Measurements from ENCODE around the gene SOX5.
"Not testable (repeated sequence)": the region's sequence is repeated elsewhere in the genome, so short reads cannot be mapped to it uniquely, and the experiment has no call there.

Gene SOX5

DNA sequence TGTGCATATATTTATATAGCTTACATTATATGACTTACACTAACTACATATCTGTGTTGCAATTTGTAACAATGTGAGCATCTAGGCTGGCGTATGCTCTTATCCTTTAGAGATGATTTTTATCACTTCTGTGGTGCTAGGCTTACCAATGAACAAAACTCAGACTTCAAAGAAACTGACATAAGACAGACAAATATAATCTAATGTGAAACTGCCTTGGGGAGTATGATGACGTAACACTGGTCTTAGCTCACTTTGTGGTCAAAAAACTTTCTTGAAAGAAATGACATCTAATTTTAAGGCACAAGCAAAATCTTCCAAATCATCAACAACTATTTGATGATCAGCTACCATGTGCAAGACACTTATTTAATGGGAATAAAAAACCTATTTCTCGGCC is 50.0 kb downstream of the SOX5 start:
- DNase-seq: no peak

DNA sequence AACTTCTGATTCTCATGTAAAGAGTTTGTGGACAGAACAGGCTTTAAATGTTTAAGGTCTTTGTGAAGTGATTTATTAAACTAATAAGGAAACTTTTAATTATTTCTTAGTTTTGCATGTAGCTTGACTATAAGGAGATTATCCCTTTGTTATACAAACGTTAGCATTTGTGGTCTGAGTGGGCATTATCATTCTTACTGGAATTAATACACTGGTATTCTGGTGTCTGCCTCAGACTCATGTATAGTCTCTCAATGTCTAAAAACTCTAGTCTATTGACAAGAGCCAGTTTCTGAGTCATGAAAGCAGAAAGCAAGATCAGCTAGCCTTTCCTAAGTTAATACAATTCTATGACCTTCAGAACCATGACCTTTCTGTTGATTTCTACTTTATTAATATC is 51.3 kb downstream of the SOX5 start:
- no peak for DNase-seq

DNA sequence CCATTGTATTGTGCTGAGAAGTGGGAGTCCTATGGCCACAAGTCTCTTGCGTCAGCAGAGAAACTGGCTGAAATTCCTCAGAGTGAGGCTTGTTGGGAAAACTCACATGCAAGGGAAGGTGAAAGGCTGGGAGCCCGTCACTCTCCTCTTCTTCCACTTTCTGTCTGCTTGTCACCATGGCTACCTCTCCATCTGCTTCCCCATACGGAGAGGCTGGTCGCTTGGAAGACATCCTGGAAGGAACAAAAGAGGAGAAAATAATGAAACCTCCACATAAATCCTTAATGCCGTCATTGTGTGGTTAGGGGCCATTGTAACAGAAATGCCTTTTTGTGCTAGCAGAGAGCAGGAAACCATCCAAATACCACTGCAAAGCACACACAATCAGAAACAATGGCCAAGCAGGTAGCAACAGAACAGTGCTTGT is 53.7 kb downstream of the SOX5 start:
- no peak for DNase-seq

DNA sequence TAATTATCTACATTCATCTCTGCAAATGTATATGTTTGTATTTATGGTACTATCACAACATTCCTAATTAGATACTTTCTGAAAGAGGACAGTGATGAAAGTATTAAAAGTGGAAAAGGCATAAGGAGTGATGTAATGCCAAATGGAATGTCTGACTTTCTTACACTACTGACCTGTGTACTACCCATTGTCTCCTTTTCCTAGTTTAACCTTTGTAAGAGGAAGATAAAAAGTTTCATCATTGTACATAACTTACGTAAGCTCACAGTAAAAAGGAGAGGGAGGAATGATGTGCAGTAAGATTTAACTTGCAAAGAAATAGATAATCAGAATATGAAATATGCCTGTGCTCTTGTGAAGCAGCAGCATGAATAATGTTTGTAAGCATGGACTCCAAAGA is 55.9 kb downstream of the SOX5 start:
- DNase-seq: no peak

DNA sequence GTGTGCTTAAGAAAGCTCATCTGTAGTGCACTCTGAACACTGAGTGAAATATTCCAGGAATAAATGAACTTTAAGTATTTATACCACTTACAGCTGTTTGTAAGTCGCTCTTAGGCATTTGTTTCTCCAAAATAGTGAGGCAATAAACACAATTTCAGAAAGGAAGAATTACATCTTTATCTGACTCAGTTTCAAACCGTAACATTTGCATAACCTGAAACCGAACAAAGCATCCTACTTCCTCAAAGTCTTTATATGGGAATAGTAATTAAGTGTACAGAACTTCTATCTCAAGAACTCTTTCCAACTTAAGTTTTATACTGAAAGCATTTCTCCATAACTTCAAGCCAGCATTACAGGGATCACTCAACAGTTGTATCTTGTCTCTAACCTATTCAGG is 58.4 kb downstream of the SOX5 start:
- no peak for DNase-seq

DNA sequence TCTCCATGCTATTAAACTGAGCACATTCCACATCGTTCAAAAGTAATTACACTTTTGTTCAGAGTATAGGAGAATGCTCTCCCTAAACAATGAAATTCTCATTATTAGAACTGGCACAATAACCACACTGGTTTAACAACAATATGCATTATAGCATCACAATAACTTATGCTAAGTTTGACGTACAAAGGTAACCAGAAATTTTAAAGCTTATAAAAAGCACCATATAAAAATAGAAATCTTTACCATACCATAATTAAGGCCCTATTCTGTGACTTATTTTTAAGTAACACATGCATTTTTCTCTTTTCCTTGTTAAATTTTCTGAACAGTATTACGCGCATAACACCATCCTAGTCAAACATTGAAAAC is 60.4 kb downstream of the SOX5 start:
- DNase-seq: no peak

DNA sequence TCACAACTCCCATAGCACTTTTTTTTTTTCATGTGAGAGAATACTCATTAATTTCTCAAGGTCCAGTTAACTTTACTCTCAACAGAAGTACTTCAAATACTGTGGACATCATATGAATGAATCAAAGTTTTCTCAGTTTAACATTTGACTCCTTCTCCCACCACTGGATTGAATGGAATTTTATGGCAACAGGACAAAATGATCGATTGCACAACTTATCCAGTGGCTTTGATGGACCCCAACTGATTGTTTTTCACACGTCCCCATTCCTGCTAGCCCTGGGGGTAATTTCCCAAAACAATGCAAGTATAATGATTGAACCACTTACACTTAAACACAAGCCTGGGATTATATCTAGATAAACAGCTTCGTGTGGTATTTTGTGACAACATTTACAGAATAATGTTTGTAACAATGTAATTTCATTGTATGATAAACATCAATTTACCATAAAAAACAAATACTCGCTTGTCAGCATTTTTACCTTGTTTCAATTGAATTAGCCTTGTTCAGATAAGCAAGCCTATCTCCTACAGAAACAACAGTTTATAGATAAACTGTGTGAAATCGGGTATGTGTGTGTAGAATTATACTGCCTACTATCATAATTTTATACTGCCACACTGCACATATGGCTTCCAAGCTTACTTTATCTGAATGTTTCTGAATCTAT is 60.9 kb downstream of the SOX5 start:
- no peak for DNase-seq

DNA sequence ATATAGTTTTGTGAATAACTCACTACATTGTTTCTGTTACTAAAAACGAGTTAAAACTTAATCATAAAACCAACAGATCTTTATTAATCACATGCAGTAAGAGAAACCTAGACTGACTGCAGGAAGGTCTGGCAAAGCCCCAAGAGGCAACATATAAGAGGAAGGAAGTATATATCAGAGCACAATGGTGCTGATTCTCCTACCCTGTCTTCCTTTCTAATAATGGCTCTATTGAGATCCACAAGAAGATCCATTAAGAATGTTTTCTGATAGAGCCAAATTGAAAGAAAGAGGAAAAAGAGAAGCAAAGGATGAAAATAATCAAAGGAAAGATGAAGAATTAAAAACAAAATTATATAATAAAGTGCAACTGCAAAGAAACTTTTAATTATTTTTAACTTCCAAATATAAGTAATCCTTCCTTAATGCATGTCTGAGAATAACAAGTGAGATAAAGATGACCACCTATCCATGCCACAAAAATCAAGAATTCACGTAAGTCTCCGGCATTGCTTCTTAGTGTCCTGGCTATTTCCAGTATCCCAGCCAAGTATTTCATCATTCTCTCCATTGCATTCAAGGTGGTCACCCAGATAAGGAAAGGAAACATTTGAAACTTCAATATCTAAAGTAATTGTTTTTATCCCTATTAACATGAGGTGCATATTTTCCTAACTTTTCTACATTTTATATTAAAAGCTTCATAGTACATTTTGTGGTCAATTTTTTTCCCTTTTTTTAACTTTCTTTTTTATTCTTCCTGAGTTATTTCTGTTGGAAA is 62.2 kb downstream of the SOX5 start:
- no peak for DNase-seq

DNA sequence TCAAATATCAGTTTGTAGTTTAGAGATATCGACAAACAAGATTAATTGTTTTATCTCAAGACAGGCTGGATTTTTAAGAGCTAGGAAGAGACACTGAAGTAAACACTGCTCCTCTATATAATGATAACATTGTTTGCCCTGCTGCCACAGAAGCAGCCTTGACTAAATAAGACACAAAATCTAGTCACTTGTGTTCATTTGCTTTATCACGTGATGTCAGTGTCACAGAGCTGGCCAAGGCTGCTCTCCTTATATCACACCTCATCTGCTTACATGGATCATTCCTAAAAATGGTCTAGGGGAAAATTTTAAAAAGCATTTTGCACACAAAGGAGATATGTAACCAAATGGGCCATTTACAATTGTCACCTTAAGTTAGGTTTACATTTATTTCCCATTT is 64.1 kb downstream of the SOX5 start:
- no peak for DNase-seq

DNA sequence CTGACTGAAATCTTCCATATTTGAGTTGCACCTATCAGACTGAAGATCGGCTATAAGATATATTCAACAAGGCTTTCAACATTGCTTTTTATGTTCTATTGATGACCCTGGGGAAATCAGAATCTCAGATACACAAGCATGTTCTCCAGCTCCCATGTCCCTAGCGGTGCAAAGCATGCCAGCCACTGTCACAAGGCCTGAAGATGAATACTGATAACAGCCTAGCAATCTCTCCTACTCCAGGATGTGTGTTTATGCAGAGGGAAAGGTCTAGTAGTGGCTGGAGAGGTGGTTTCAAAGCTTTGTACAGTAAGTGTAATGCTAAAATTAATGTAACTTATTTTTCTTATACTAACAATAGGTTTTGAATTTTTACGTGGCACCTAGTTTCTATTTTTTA is 64.6 kb downstream of the SOX5 start:
- DNase-seq: no peak

DNA sequence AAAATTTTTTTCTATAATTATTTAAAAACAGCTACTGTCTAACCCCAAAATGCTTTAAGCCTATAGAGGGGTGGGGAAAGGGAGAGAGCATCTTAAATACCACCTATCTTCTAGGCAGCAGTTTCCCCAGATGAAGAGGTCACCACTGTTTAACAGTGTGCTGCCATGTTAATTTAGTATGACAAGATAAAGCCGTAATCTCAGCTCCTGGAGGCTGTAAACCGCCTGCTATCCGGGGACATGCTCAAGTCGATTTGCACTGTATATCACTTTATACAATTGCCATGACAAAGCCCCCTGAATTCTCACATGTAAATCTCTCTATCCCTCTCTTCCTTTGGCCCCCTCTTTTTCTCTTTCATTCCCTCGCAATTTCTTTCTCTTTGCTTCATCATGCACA is 68.5 kb downstream of the SOX5 start:
- DNase-seq: no peak

DNA sequence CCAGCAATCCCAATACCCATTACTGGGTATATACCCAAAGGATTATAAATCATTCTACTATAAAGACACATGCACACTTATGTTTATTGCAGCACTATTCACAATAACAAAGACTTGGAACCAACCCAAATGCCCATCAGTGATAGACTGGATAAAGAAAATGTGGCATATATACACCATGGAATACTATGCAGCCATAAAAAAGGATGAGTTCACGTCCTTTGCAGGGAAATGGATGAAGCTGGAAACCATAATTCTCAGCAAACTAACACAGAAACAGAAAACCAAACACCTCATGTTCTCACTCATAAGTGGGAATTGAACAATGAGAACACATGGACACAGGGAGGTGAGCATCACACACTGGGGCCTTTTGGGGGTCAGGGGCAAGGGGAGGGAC is 72.9 kb downstream of the SOX5 start:
- DNase-seq: not testable (repeated sequence)

DNA sequence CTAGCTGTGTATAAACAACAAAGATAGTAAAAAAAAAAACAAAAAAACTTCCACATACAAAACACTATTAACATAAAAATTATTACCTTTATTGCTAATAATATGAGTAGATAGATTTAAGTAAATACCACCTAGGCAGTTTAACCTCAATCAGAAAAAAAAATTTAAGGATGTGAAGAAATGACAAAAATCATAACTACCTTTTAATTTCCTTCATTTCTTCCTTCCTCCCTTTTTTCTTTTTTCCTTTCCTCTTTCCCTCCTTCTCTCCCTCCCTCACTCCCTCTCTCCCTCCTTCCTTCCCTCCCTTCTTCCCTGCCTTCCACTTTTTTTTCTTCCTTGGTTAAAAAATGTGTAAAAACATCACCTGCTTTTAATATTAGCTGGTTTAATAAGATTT is 81.7 kb downstream of the SOX5 start:
- no peak for DNase-seq

DNA sequence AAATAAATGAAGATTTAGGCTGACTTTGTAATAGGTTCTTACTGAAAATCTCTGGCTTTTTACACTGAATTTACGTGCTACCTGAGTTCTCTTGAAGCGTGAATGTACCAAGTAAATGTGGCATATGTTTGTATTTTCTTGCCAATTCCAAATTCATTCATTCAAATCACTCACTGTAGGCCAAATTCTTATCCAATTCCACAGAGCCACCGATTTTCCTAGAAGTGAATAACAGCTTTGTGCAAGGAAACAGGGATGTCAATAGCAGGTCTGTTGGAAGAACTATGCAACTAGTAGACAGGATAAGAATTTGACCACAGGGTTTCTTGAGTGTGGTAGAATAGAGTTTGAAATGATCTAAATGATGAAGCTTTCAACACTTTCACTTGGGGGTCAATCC is 86.8 kb downstream of the SOX5 start:
- DNase-seq: no peak

DNA sequence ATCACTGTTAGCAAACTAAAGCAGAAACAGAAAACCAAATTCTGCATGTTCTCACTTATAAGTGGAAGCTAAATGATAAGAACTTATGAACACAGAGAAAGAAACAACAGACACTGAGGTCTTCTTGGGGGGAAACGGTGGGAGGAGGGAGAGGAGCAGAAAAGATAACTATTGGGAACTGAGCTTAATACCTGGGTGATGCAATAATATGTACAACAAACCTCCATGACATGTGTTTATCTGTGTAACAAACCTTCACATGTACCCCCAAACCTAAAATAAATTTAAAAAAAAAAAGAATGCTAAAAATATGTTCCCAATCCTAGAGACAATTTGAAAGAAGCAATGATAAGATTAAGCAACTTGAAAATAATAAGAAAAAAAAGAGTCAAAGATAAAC is 89.5 kb downstream of the SOX5 start:
- DNase-seq: no peak

DNA sequence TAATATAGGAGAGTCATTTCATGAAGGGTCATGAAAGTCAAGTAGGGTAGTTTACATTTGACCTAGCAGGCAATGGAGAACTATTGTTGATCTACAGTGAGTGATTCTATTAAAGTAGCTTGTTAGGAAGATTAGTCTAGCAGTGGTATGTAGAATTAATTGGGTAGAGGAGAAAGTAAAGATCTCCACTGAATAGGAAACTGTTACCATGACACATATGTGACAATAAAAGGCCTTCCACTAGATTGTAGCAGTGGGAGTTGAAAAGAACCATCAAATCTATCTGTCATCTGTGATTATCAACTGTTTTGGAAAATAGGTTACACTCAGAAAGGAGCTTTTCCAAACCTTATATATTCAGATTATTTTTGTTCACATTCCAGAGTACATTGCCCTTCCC is 92.3 kb downstream of the SOX5 start:
- no peak for DNase-seq

DNA sequence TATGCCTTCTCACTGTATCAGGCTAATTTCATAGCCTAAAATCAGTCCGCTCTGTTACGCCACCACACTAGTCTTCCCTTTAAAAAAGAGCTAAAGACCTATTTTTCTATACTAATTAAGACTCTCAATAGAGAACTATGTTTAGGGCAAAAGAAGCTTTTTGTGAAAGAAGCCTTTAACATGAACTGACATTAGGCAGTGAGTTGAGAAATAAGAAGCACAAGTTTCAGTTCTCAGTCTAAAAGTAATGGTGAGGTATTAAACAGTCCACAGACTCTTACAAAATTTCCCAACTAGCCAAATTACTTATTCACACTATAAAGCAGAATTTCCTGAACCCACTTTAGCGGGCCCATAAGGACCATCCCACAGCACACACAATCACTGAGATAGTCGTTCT is 93.7 kb downstream of the SOX5 start:
- DNase-seq: no peak

DNA sequence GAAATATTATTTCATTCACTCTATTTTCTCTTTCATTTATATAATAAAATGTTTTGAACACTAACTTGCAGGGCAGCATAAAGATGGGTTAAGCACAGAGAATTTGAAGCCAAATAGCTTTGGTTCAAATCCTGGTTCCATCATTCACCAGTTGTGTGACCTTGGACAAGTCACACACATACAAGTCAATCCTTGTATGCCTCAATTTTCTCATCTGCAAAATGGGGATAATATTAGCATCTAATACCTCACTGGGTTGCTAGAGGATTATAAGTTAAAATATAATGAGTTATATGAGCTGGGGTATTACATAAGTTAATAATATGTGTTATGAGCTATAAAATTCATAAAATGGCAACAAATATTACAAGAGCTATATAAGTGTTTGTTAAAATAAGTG is 94.9 kb downstream of the SOX5 start:
- DNase-seq: no peak

DNA sequence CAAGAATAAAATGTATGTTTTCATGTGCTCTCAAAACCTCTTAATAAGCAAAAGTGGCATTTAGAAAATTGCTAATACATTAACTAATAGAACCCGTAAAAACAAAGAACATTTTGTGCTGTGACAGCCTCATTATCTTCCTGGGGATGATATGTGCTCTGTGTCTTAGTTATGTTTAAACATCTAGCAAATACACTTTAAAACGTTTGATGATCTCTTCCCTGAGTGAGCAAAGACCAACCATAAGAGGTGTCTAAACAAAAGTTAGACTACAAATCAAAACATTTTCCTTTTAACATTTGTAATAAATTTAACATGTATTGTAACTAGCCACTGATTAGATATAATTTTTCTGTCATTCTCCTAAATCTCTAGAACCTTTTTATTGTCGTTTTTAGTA is 95.8 kb downstream of the SOX5 start:
- DNase-seq: no peak

DNA sequence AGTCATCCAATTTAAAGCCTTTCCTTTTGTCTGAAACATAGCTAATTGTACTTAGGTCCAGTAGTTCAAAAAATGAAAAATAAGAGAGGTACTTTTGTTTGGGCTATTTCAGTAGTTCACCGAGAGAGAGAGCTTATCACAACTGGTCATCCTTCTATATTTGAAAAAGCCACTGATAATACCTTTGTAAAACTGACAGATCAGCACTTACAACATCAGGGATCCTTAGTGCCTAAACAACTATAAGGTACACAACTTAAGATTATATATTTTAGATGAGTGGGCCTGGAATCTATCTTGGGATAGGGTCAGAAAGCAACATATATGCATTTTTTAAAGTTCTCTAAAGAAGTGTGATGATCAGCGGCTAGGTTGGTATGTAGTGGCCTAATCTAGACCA is 97.9 kb downstream of the SOX5 start:
- no peak for DNase-seq

DNA sequence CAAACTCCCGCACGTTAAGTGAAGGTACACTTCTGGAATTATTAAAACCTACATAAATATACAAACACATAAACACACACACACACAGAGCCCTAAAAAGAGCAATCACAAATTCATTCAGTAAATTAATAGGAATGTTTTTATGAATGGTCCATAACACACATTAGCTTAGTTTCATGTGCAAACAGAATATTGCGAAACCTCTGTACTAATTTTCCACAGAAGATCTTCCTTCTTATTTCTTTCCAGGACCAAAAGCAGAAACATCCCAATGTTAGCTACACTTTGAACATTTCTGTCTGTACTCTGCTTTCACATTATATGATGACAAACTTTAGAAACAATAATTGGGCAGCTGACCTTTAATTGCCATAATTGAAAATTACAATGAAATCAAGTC is 101.6 kb downstream of the SOX5 start:
- DNase-seq: no peak

DNA sequence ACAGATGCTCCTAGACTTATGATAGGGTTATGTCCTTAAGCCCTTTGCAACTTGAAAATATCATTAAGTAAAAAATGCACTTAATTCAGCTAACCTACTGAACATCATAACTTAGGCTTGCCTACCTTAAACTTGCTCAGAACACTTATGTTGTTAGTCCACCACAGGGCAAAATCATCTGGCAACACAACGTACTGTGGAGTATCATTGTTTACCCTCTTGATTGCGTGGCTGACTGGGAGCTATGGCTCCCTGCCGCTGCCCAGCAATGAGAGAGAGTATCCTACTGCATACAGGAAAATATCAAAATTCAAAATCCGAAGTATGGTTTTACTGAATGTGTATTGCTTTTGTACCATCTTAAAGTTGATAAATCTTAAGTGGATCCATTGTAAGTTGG is 105.5 kb downstream of the SOX5 start:
- no peak for DNase-seq

DNA sequence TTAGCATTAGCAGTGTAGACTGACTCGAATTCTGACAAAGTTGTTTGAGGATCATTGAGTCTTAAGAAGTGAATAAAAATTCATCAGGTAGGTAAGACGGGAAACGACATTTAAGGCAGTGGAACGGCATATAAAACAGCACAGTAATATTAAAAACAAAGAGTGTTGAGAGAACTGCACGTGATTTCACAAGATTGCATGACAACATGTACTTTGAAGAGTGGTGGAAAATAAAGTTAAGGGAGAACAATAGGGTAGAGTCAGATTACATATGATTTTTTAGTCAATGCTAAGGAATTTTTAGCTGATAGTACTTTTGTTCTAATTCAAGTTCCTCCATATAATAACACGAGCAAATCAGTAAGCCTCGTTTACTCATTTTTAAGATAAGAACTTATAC is 115.4 kb downstream of the SOX5 start:
- no peak for DNase-seq

DNA sequence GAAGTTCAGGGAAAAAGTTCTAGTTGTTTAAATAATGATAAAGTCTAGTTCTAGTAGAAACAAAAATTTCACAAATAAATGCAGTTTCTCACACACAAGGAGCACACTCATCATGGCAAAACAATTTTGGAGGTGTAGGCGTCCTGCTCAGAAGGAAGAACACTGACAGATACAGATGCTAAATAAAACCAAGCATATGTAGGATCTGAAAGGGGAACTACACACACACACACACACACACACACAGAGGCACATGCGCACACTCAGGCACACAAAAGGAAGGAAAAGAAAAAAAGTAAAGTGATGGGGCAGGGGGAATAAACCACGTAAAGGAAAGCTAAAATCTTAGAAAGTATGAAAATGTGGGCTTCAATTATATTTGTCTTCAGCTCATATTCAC is 117.7 kb downstream of the SOX5 start:
- no peak for DNase-seq

DNA sequence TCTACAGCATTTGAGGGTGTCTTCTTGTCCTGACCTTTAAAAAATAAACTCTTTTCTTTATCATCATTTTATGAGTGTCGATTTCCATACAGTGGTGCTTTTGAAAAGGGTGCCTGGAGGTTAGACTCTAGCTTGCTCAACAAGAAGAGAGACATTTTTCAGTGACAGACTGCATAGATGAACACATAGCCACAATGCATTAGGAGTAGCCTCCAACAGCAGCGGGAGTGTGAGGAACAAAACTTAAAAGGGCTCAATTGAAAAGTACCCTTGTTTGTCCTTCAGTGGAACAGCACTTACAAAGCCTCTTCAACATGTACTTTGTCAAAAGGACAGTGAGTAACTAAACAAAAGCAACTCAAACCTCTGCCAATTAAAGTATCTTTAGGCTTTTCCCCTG is 119.3 kb downstream of the SOX5 start:
- DNase-seq: no peak
